Measurements from ENCODE around the gene CLSTN3. TPM values are rescaled to one million over a fixed set of nuclear protein-coding genes. Genes with fewer than 3 reads are reported as not detected.

The CLSTN3 gene
- total and polyA plus RNA-seq, 2 of the 8 experiments (the other 6 are each of a cell fraction or from before 2014, with no cell fraction given), result 20.4 to 26.3 TPM

DNA sequence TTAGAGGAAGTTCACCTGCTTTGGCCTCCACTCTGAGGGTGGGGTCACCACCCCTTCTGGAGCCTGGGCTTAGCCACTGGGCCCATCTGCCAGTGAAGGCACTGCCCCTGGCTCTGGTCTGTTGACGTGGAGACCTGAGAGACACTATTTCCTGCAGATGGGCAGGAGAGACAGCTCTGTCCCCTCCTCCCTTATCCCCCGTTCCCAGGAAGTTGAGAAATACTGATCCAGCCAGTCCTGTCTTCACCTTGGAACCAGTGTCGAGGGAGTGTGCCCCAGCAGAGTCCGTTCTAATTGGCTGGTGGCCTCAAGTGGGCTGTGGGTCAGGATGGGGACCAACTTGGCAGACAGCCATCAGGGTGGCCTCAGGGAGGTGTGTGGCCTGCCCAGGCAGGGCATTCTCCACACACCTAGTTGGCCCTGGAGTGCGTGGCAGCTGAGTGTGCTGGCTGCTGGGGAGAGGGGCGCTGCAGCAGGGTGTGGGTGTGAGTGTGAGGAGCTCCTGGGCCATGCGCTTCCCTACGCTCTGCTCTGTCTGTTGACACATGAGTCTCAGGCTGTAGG lies 25.4 kb downstream of the CLSTN3 start:
- Histone ChIP-seq H3K9ac (replicated peaks in 1 of 4; ENCODE audit: extremely low read depth in 1 of 4, low read depth in 3 of 4, low read length in 3 of 4) (no peak overlapping the region), H3K56ac (replicated peaks; ENCODE audit: insufficient read length, low read depth, low read length) (no peak overlapping the region), H3K79me2 (ENCODE audit: control insufficient read depth in 1 of 2, insufficient read depth in 2 of 2, low read length in 2 of 2) (no peaks in the 10 kb centered on the region), H3K23ac (ENCODE audit: insufficient read length) (no peak overlapping the region), H3K36me3 (ENCODE audit: control insufficient read depth in 2 of 4, insufficient read depth in 4 of 4, low read length in 3 of 4) (peaks cover 0 to 7% (median 0%) of the 10 kb centered on the region in 4 experiments; a peak in 4 of 8 replicates), H2AFZ (ENCODE audit: low read length) (no peak overlapping the region), H3K4me2 (ENCODE audit: insufficient read depth in 1 of 2, low read depth in 2 of 2, low read length in 2 of 2) (no peak overlapping the region), H2BK15ac (ENCODE audit: low read length) (no peak overlapping the region), H3K18ac (ENCODE audit: extremely low read depth, low read length) (no peak overlapping the region), H3K27ac (ENCODE audit: low read depth, low read length) (no peak overlapping the region), H3K14ac (ENCODE audit: insufficient read length) (no peak overlapping the region), H3K27me3 (replicated peaks in 1 of 4; ENCODE audit: control insufficient read depth in 3 of 4, extremely low read depth in 1 of 4, insufficient read depth in 3 of 4, low read length in 3 of 4) (no peaks in the 10 kb centered on the region), H2AK5ac (ENCODE audit: low read depth, low read length) (no peak overlapping the region), H3K4me1 (replicated peaks in 1 of 4; ENCODE audit: control insufficient read depth in 3 of 4, insufficient read depth in 4 of 4, low read length in 3 of 4) (no peaks in the 10 kb centered on the region), H4K8ac (ENCODE audit: extremely low read depth, insufficient read depth, low read length) (peak overlapping the region; percentile 73; the same call in 1 of the 2 replicates), H3K79me1 (ENCODE audit: low read depth, low read length) (no peaks in the 10 kb centered on the region; the same call in 1 of the 2 replicates), H2BK5ac (ENCODE audit: low read depth, low read length) (no peak overlapping the region), H2BK20ac (ENCODE audit: low read length) (no peak overlapping the region), H3K4ac (replicated peaks; ENCODE audit: insufficient read length, low read depth, low read length) (no peak overlapping the region), H2BK120ac (replicated peaks; ENCODE audit: low read depth, low read length) (no peak overlapping the region), H4K20me1 (replicated peaks in 1 of 2; ENCODE audit: control insufficient read depth in 1 of 2, insufficient read depth in 2 of 2, low read length in 2 of 2) (peaks cover 0 to 3% of the 10 kb centered on the region in 2 experiments), H4K5ac (ENCODE audit: insufficient read length, low read depth, low read length) (no peak overlapping the region), H2BK12ac (ENCODE audit: low read depth, low read length) (no peak overlapping the region), H3K9me3 (ENCODE audit: insufficient read depth in 2 of 2, low read depth in 1 of 2, low read length in 1 of 2) (no peaks in the 10 kb centered on the region), H3K23me2 (ENCODE audit: low read depth, low read length) (no peaks in the 10 kb centered on the region; the same call in 1 of the 2 replicates), H4K91ac (replicated peaks; ENCODE audit: insufficient read length, low read length) (no peak overlapping the region), H3K4me3 (ENCODE audit: extremely low read depth in 1 of 4, insufficient read depth in 2 of 4, low read depth in 3 of 4, low read length in 4 of 4) (no peak overlapping the region)
- ChIA-PET CTCF (ENCODE audit: partially characterized antibody) (interaction anchor here (0.6 to 10.0 kb wide), 9 partner anchors 10 to 502 kb away, joined by 3 to 151 read pairs (median 4); partner anchors contain the start of gene C1S), POLR2A (ENCODE audit: partially characterized antibody) (no interaction called here)
- WGBS, 2 experiments (ENCODE audit: extremely low coverage in 1 of 2, insufficient coverage in 1 of 2, insufficient read length in 1 of 2, insufficient replicate concordance in 2 of 2, low coverage in 1 of 2, low lambda C conversion rate in 2 of 2, missing lambda C conversion rate in 1 of 2), result 92% methylated on average over 8 of the region's 8 CpGs; no CpG with 5 or more reads in 1 of the 2 experiments
- FAIRE-seq (no peak), DNase-seq (ENCODE audit: low read depth in 1 of 2, low spot score in 2 of 2) (no peak)
- no peak for TF ChIP-seq POLR2AphosphoS5 (IDR thresholded peaks at IDR 0.05; ENCODE audit: low read depth, low read length)
- no peak for TF ChIP-seq SP1 (IDR thresholded peaks at IDR 0.05; ENCODE audit: low read depth, low read length)
- TF ChIP-seq MAFK (IDR thresholded peaks at IDR 0.05; ENCODE audit: low read depth, low read length), result no peak
- TF ChIP-seq POLR2A (IDR thresholded peaks at IDR 0.05; ENCODE audit: control extremely low read depth in 1 of 2, low read depth in 2 of 2, low read length in 2 of 2), result no peak
- no peak for TF ChIP-seq CBX8 (IDR thresholded peaks at IDR 0.05; ENCODE audit: borderline replicate concordance, low read depth, low read length)
- TF ChIP-seq, protein P1, sequence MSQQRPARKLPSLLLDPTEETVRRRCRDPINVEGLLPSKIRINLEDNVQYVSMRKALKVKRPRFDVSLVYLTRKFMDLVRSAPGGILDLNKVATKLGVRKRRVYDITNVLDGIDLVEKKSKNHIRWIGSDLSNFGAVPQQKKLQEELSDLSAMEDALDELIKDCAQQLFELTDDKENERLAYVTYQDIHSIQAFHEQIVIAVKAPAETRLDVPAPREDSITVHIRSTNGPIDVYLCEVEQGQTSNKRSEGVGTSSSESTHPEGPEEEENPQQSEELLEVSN (IDR thresholded peaks at IDR 0.05), result no peak
- no peak for TF ChIP-seq SRF (IDR thresholded peaks at IDR 0.05; ENCODE audit: low read depth, low read length)
- no peak for TF ChIP-seq GTF2F1 (IDR thresholded peaks at IDR 0.05; ENCODE audit: borderline replicate concordance, low read depth, low read length)
- TF ChIP-seq JUND (IDR thresholded peaks at IDR 0.05; ENCODE audit: low read length), result no peak
